ENCODE measurements around the gene PEPD.

- no peak for TF ChIP-seq CTCF (conservative IDR thresholded peaks at IDR 0.05; ENCODE audit: low read length)
- no peak for TF ChIP-seq EZH2phosphoT487 (IDR thresholded peaks at IDR 0.05; ENCODE audit: borderline replicate concordance)
These were observed 629 bp downstream of the PEPD start for GRCh38 chr19:33520844-33521479.
